Sigmoid colon (tissue), 7 donors: ENCODE results near the gene RPS19. TPM values are rescaled to one million over a fixed set of nuclear protein-coding genes. Genes with fewer than 3 reads are reported as not detected.

ENCODE experiments used
- DNase-seq: peaks from one replicate; pipeline ENCODE4 v3.0.0-alpha.2; 2019
- H3K27ac ChIP-seq, 4 donors: fragments of 200-600 bp; sonication (generic); one replicate each; pipeline ENCODE4 v1.5.1; 2016 to 2019; ENCODE audit warnings: mild to moderate bottlenecking in 1 of 4
- H3K27me3 ChIP-seq, 3 donors: fragments of 200-600 bp; sonication (generic); one replicate each; pipeline ENCODE4 v1.5.1; 2019; ENCODE audit warnings: mild to moderate bottlenecking in 1 of 3
- H3K36me3 ChIP-seq, 4 donors: fragments of 200-600 bp; sonication (generic); one replicate each; pipeline ENCODE4 v1.5.1; 2016 to 2019
- H3K4me1 ChIP-seq, 4 donors: fragments of 200-600 bp; sonication (generic); one replicate each; pipeline ENCODE4 v1.5.1; 2017 to 2019
- H3K4me3 ChIP-seq, 4 donors: fragments of 200-600 bp; sonication (generic); one replicate each; pipeline ENCODE4 v1.5.1; 2017 to 2019; ENCODE audit warnings: mild to moderate bottlenecking in 2 of 4, moderate library complexity in 1 of 4
- H3K9me3 ChIP-seq, 4 donors: fragments of 200-600 bp in 3 of 4; sonication (generic) in 3 of 4; one replicate each; pipeline versions ENCODE4 v1.5.1 to v1.6.1; 2013 to 2019
- CTCF ChIP-seq, 4 experiments: fragments of 450-650 bp in 3 of 4; fragments of 200-600 bp in 1 of 4; IDR thresholded peaks; one replicate each; pipeline ENCODE4 v1.5.1; 2016 to 2019; ENCODE audit warnings: antibody characterized with exemption in 4 of 4, mild to moderate bottlenecking in 3 of 4, moderate library complexity in 2 of 4
- EP300 ChIP-seq, 4 donors: sonication (generic); formaldehyde crosslinking; IDR thresholded peaks; one replicate each; pipeline ENCODE4 v1.6.1; 2017; ENCODE audit warnings: antibody characterized with exemption in 4 of 4
- POLR2A ChIP-seq, 2 donors: fragments of 450-650 bp; IDR thresholded peaks; one replicate each; pipeline ENCODE4 v1.6.1; 2016; ENCODE audit warnings: antibody characterized with exemption in 2 of 2, mild to moderate bottlenecking in 2 of 2, moderate library complexity in 2 of 2
- POLR2AphosphoS5 ChIP-seq, 4 donors: sonication (generic); formaldehyde crosslinking; IDR thresholded peaks; one replicate each; pipeline ENCODE4 v1.6.1; 2017; ENCODE audit warnings: antibody characterized with exemption in 4 of 4
- WGBS, 2 donors: extraction: QIAGEN DNeasy Blood & Tissue Kit; methylation state at CpG; one replicate each; pipeline ENCODE4 v1.1.7; 2013; 5-methylcytosine and 5-hydroxymethylcytosine counted together
- intact Hi-C: fragments of 100-400 bp; cut with DNase I; formaldehyde crosslinking; loops from one replicate; pipeline ENCODE4 v1.15.1; 2023
- polyA plus RNA-seq, 3 donors: library from polyadenylated mRNA; stranded (reverse); fragments of 200-250 nt; gene quantifications; one replicate each; pipeline ENCODE4 v1.2.3, GENCODE V29; 2013
- total RNA-seq, 4 donors: library from RNA; depleted of rRNA; stranded (reverse); fragments of >200 nt; gene quantifications; one replicate each; pipeline ENCODE4 v1.1.0, GENCODE V29; 2016
- donor health status: healthy with polysubstance abuse.
- donor health status: Bipolar disorder and iron deficiency.
- donor health status: healthy.

The RPS19 gene
- total and polyA plus RNA-seq, 7 donors = 738 to 3,435 (median 1,695) TPM

GRCh38 chr19:41886761-41887710 lies 27.0 kb downstream of the RPS19 start:
- peaks cover 0 to 24% (median 6%) of the 10 kb centered on the region in 4 donors for H3K36me3 ChIP-seq
- peaks cover 0 to 38% (median 17%) of the 10 kb centered on the region in 4 donors for H3K4me1 ChIP-seq
- intact Hi-C loops = no loop called here
- no peak overlapping the region for H3K27ac ChIP-seq
- 30 to 41% methylated on average over 13 of the region's 13 CpGs for whole genome bisulfite sequencing, 2 donors
- no peaks in the 10 kb centered on the region for H3K27me3 ChIP-seq
- no peak overlapping the region for H3K4me3 ChIP-seq
- DNase-seq = no peak
- H3K9me3 ChIP-seq = no peaks in the 10 kb centered on the region
- TF ChIP-seq POLR2A (IDR thresholded peaks at IDR 0.05) (no peak), CTCF (IDR thresholded peaks at IDR 0.05) (no peak), EP300 (IDR thresholded peaks at IDR 0.05) (no peak), POLR2AphosphoS5 (IDR thresholded peaks at IDR 0.05) (no peak)

- intact Hi-C loops = no loop called here
- Histone ChIP-seq H3K4me1 (peaks cover 0 to 38% (median 14%) of the 10 kb centered on the region in 4 donors), H3K36me3 (peaks cover 0 to 31% (median 14%) of the 10 kb centered on the region in 4 donors), H3K27me3 (no peaks in the 10 kb centered on the region), H3K9me3 (no peaks in the 10 kb centered on the region), H3K4me3 (no peak overlapping the region), H3K27ac (no peak overlapping the region)
- TF ChIP-seq EP300 (IDR thresholded peaks at IDR 0.05) = no peak
- no peak for TF ChIP-seq POLR2AphosphoS5 (IDR thresholded peaks at IDR 0.05)
- no peak for TF ChIP-seq POLR2A (IDR thresholded peaks at IDR 0.05)
- no peak for TF ChIP-seq CTCF (IDR thresholded peaks at IDR 0.05)
- no peak for DNase-seq
- WGBS, 2 donors = 14 to 22% methylated on average over 17 of the region's 17 CpGs
Measured at GRCh38 chr19:41887711-41888382, 27.8 kb downstream of the RPS19 start.

GRCh38 chr19:41888926-41889325 lies 28.9 kb downstream of the RPS19 start:
- no peak overlapping the region for H3K4me3 ChIP-seq
- intact Hi-C loops = no loop called here
- TF ChIP-seq POLR2A (IDR thresholded peaks at IDR 0.05) (no peak), EP300 (IDR thresholded peaks at IDR 0.05) (no peak), POLR2AphosphoS5 (IDR thresholded peaks at IDR 0.05) (no peak)
- H3K27ac ChIP-seq = no peak overlapping the region
- no peak for DNase-seq
- peaks cover 0 to 32% (median 16%) of the 10 kb centered on the region in 4 donors for H3K36me3 ChIP-seq
- 85 to 92% methylated on average over 12 of the region's 12 CpGs for whole genome bisulfite sequencing, 2 donors
- H3K9me3 ChIP-seq = no peaks in the 10 kb centered on the region
- H3K27me3 ChIP-seq = no peaks in the 10 kb centered on the region
- peaks cover 0 to 31% (median 11%) of the 10 kb centered on the region in 4 donors for H3K4me1 ChIP-seq

- Histone ChIP-seq H3K36me3 (peaks cover 4 to 42% (median 23%) of the 10 kb centered on the region in 4 donors), H3K4me1 (peaks cover 0 to 24% (median 6%) of the 10 kb centered on the region in 4 donors), H3K27me3 (no peaks in the 10 kb centered on the region), H3K4me3 (no peak overlapping the region), H3K9me3 (no peaks in the 10 kb centered on the region), H3K27ac (no peak overlapping the region)
- TF ChIP-seq POLR2AphosphoS5 (IDR thresholded peaks at IDR 0.05) = no peak
- TF ChIP-seq POLR2A (IDR thresholded peaks at IDR 0.05) = no peak
- TF ChIP-seq CTCF (IDR thresholded peaks at IDR 0.05) = no peak
- TF ChIP-seq EP300 (IDR thresholded peaks at IDR 0.05) = no peak
- DNase-seq = no peak
- intact Hi-C loops = no loop called here
- 87 to 90% methylated on average over 8 of the region's 8 CpGs for WGBS, 2 donors
Measured at GRCh38 chr19:41889896-41890295, 29.8 kb downstream of the RPS19 start.

- TF ChIP-seq POLR2AphosphoS5 (IDR thresholded peaks at IDR 0.05) = no peak
- no peak for TF ChIP-seq CTCF (IDR thresholded peaks at IDR 0.05)
- TF ChIP-seq POLR2A (IDR thresholded peaks at IDR 0.05) = no peak
- H3K4me3 ChIP-seq = no peak overlapping the region
- intact Hi-C loops = no loop called here
- no peaks in the 10 kb centered on the region for H3K9me3 ChIP-seq
- peaks cover 0 to 16% (median 0%) of the 10 kb centered on the region in 4 donors for H3K4me1 ChIP-seq
- 97 to 98% methylated on average over 4 of the region's 4 CpGs for WGBS, 2 donors
- H3K36me3 ChIP-seq = peaks cover 12 to 53% (median 33%) of the 10 kb centered on the region in 4 donors
- H3K27me3 ChIP-seq = no peaks in the 10 kb centered on the region
- no peak overlapping the region for H3K27ac ChIP-seq
- no peak for DNase-seq
Measured at GRCh38 chr19:41890936-41891335, 30.9 kb downstream of the RPS19 start.
